Suppressor macrophage (primary cell): Measurements from ENCODE around the gene TBX19.
A peak's percentile ranks its signal among the peaks of the same experiment; 100 is the strongest.

Source experiments
- DNase-seq, 4 experiments: peaks; one replicate each; pipeline ENCODE4 v3.0.0-alpha.2; 2020 to 2022

The TBX19 gene

DNA sequence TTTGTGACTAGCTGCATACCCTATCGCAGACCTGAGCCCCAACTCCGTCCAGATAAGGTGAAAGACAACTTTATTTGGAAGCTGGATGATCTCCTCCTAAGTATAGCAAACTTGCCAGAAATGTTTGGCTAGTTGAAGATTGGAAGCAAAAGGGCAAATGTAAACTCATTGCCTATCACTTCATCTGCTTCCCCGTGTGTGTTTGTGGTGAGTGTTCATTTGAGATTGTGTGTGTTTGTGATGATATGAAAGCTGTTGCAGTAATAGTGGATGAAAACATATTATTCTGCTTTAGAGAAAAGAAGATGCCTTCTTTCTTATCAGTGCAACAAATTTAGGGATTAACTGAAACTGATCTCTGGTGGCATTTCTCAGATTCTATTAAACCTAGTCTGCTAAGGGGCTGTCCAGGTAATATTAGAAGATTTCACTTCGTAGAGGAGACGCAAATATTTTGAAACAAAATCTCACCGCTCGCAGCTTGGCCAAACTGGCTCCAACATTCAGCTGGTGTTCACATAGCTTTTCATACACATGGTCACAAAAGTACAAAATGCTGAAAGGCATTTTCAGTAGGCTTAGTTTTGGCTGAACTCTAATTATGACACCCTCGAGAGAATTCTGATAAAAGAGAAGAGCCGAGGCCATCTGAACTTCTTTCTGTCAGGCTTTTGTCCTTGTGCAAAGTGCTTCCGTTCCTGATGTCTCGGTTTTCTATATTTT lies 1.1 kb downstream of the TBX19 start:
- no peak for DNase-seq

- DNase-seq, result no peak
Measured at GRCh38 chr1:168285521-168285790, 4.8 kb downstream of the TBX19 start.

DNA sequence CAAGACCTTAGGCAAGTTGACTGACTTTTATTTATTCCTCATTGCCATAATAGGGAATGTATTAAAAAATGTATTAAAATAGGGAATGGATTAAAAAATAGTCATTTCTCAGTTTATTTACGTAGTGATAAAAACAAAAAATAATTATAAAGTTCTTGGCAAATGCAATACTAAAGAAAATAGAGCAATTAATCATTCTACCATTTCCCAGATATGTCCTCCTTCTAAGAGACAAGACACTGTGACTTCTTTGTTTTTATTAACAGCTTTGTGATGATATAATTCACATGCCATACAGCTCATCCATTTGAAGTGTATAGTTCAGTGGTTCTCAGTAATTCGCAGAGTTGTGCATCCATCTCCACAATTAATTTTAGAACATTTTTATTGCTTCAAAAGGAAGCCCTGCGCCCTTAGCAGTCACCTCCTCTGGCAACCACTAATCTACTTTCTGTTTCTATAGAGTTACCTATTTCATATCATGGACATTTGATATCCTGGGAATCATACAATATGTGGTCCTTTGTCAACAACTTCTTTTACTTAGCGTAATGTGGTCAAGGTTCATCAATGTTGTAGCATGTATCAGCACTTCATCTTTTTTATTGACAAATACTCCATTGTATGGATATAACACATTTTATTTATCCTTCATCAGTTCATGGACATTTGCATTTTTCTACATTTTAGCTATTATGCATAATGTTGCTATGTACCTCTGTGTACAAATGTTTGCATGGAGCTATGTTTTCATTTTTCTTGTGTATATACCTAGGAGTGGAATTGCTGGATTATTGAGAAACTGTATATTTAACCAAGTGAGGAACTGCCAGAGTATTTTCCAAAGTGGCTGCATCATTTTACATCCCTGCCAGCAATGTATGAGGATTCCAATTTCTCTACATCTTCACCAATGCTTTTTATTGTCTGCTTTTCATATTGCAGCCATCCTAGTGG lies 5.6 kb downstream of the TBX19 start:
- no peak for DNase-seq

DNA sequence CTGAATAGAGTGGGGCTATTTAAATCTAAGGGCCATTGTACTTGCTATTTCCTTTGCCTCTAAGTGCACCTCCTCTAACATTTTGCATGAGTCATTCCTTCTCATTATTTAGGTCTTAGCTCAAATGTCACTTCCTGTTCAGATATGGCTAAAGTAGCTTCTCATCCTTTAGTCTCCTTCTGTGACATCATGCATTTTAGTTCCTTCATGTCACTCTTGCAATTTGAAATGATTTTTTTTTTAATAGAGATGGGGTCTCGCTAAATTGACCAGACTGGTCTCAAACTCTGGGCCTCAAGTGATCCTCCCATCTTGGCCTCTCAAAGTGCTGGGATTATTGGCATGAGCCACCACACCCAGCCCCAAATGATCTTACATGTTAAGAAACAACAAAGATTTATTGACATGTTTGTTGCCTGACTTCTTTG lies 6.6 kb downstream of the TBX19 start:
- peak in 2 of 4 experiments; percentile 46 to 59 for DNase-seq

DNA sequence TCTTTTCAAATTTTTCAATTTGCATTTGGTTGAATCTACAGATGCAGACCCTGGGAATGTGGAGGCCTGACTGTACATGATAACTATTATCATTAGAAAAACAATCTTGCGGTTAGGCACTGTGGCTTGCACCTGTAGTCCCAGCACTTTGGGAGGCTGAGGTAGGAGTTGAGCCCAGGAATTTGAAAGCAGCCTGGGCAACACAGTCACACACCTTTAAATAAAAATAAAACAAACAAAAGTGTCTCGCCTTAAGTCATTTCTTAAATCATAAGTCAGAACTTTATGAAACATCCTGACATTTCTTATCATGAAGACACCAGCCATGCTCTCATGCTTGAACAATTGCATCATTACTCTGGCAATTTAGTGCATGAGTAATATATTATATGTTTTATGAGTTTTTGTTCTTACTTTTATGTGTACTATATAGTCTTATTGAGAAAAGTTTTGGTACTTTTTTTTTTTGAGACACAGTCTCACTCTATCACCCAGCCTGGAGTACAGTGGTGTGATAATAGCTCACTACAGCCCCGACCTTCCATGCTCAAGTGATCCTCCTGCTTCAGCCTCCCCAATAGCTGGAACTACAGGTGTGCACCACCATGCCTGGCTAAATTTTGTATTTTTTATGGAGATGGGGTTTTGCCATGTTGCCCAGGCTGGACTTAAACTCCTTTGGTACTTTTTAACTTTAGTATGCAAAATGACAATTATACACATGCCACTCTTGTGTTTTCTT lies 7.8 kb downstream of the TBX19 start:
- no peak for DNase-seq

DNA sequence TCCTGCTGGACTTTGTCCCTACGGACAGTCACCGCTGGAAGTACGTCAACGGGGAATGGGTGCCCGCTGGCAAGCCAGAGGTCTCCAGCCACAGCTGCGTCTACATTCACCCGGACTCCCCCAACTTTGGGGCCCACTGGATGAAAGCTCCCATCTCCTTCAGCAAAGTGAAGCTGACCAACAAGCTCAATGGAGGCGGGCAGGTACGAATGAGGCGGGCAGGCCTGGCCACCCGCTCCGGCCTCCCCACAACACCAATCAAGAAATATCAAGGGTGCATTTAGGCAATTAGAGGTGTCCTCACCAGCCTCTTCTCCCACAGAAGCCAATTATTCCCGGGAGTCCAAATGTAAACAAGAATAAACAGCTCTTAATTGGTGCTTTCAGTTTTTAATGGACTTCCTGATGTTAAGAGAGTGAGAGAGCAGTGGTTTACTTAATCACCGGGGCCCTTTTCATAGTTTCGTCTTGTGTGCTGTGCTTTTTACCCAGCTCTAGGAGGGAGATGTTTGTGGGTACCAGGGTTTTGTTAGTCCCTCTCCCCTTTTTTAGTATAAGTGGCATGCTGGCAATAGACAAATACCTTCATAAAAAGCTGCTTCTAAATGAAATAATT lies 10.7 kb downstream of the TBX19 start:
- no peak for DNase-seq

DNA sequence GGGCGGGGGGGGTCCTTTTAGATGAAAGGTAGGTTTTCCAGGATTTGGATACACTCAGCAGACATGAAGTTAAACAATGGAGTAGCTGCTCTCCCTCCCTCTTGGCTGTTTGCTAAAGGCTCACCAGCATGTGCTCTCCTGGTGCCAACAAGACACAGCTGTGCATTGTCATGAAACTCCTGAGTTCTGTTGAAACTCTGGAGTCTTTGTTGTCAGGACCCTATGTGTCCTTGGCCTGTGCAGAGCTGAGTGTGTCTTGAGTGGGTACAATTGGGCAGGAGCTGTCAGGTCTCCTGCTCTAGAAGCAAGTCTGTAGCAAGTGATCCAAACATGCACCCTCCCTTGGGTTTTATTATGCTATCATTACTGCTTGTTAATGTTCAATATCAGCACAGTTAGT lies 12.7 kb downstream of the TBX19 start:
- DNase-seq, result no peak

GRCh38 chr1:168295411-168296114 lies 14.9 kb downstream of the TBX19 start:
- DNase-seq, result no peak

DNA sequence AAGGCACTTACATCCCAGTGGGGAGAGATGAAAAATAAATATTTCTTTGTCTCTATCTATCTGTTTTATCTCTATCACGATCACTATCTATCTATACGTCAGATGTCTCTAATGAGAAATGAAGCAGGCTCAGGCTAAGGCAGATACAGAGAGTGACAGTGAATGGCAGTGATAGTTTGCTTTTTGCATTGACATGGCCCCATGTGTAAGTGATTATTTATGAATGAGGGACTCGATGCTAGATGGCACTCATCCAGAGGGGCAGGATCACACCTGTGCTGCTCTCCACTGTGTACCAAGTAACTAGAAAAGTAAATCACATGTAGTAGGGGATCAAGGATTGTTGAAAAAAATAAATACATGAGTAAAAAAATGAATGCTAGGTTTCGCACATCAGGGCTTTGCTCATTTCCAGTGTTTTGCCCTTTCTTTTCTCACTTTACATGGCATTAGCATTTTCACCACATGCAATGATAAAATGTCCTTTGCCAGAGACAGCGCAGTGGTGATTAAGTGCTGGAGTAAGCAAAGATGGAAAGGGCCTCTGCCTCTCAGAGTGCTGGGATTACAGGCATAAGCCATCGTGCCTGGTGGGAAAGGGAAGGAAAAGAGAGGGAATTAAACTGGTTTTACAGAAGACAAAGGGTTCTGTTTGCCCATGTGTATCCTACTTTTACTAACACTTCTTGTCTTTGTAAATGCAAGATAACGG lies 16.5 kb downstream of the TBX19 start:
- DNase-seq, result no peak

DNA sequence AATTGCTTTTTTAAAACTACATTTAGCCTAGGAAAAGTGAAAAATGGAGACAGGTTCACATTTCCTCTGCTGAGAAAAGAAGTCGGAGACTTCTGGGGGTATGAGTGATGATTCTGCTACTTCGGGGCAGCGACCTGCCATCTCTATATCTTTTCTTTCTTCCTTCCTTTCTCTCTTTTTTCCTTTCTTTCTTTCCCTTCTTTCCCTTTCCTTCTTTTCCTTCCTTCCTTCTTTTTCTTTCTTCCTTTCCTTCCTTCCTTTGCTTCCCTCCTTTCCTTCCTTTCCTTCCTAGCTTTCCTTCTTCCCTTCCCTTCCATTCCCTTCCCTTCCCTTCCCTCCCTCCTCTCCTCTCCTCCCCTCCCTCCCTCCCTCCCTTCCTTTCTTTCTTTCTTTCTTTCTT lies 17.8 kb downstream of the TBX19 start:
- no peak for DNase-seq

GRCh38 chr1:168300626-168301025 lies 19.9 kb downstream of the TBX19 start:
- no peak for DNase-seq

GRCh38 chr1:168301664-168302320 lies 21.1 kb downstream of the TBX19 start:
- DNase-seq, result no peak

- DNase-seq, result no peak
Measured at GRCh38 chr1:168303716-168304540, 23.3 kb downstream of the TBX19 start.

DNA sequence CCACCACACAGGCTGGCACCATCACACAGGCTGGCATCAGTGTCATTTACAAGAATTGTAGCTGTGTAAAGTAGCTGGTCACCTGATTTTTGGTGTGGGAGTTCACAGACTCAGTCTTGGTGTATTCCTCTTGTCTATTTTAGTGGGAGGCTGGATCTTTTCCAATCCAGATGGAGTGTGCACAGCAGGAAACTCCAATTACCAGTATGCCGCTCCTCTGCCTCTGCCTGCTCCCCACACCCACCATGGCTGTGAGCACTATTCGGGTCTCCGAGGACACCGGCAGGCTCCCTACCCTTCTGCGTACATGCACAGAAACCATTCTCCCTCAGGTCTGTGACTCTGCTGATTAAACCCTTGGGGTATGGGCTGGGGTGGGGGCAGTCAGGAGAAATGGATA lies 24.2 kb downstream of the TBX19 start:
- DNase-seq, result no peak

DNA sequence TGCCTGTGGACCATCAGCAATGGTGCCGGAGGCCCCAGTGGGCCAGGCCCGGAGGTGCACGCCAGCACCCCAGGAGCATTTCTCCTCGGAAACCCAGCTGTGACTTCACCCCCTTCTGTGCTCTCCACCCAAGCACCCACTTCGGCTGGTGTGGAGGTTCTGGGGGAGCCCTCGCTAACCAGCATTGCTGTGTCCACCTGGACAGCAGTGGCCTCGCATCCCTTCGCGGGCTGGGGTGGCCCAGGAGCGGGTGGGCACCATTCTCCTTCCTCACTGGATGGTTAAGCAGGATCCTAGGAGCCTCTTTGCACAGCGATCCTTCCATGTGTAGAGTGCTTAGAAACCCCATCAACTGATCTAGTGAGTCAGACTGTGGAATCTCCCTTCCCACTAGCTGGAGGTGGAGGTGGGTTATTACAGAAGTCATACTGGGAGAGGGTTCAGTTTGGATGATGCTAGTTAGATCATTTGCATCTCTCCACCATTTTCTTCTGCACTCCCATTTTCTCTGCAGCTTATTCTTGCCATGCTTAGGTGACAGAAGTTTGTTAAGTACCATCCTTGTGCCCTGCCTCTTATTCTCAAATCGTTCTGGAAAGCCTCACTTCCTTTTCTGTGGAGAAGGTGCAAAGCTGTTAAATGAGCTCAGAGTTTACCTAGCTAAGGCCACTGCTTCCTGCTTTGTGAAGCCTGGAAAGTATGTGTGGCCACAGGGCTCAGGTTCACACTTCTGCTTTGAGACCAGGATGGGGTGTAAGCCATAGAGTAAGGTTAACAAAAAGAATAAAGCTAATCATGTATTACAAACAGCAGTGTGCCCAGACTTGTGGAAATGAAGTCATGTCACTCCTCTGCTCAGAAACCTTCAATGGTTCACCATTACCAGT lies 32.3 kb downstream of the TBX19 start:
- DNase-seq, result no peak

- no peak for DNase-seq
Measured at GRCh38 chr1:168316142-168316541, 35.5 kb downstream of the TBX19 start.

DNA sequence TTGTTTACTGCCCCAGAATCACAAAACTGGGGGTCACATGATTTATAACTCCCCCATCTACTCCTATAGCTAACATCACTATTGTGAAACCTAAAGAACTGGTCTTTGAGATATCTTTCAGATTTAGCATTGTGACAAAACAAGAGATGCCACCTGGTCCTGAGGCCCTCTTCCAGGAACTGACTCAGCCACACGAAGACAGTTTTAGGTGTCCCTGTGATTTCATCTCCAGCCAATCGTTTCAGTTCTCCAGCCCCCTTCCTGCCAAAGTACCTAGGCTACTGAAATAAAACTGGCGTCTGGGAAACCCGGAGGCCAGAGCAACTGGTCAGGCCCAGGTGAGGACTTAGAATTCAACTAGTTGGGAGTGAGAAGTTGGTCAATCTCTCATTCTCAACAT lies 36.6 kb downstream of the TBX19 start:
- DNase-seq, result no peak

DNA sequence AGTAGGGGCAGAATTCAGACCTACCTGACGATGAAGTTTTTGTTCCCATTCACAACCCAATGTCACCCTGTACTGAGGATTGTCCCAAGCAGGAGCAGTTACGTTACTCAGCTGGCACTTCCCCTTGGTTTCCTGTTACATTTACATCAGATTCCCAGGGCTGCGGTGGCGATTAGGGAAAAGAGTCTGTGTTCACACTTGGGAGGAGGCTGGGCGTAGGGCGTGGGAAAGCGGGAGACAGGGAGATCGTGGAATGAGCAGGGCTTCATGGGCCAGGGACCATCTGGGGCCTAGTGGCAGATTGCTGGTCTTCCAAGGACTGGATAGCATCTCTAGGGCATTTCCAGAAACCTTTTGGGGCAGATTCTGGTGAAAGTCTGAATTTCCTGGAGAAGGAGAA lies 39.0 kb downstream of the TBX19 start:
- DNase-seq, result no peak

DNA sequence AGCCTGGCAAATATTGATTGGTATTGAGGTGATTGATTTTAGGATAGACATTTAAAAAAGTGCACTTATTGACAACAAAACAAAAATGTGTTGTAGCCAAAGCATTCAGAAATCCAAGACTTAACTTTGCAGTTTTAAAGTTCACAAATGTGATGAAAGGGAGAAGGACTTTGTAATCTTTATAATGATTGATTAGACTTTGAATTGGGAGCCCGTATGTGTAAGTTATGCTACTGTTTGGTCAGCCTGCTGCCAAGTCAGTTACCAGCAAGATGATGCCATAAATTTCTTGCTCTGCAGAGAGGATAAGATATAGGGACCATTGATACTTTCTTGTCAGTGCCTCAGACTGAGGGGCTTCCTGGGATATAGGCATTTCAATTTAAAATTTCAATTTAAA lies 39.5 kb downstream of the TBX19 start:
- DNase-seq, result no peak
